ENCODE results near the gene THSD4.

- no peak for TF ChIP-seq TCF7L2 (IDR thresholded peaks at IDR 0.05; ENCODE audit: low read depth, low read length)
- no peak for TF ChIP-seq CTCF (IDR thresholded peaks at IDR 0.05)
- TF ChIP-seq POLR2AphosphoS5 (IDR thresholded peaks at IDR 0.05; ENCODE audit: low read depth, low read length), result no peak
- TF ChIP-seq REST (IDR thresholded peaks at IDR 0.05; ENCODE audit: insufficient read depth in 1 of 2, low read depth in 2 of 2, low read length in 1 of 2), result no peak
- no peak for TF ChIP-seq SIN3A (IDR thresholded peaks at IDR 0.05; ENCODE audit: borderline replicate concordance, insufficient read depth, low read depth, low read length)
Measured at GRCh38 chr15:71380345-71380744, 265.1 kb downstream of the THSD4 start.
